IMR-90 (cell line): ENCODE measurements around the gene AMIGO2. TPM values are rescaled to one million over a fixed set of nuclear protein-coding genes. Genes with fewer than 3 reads are reported as not detected.

Experiments
- ATAC-seq: fragments of 200-7000 bp; cut with Tn5 transposase; 2 replicates; pipeline ENCODE4 v1.9.1; 2020; ENCODE audit warnings: low read depth, mild to moderate bottlenecking, moderate library complexity
- BruUV-seq: library from RNA; stranded (reverse); fragments of 400-500 nt; replicated peaks from 2 replicates; lab custom pipeline; 2021; lab: Mats Ljungman, UMichigan
- CTCF ChIA-PET: fragments of 300-600 bp; formaldehyde crosslinking; extraction: SDS; loops from one replicate; lab custom pipeline; 2021; ENCODE audit warnings: antibody characterized with exemption; lab: Yijun Ruan, JAX
- POLR2A ChIA-PET: fragments of 300-600 bp; sonication (Branson Sonifier 250); formaldehyde crosslinking; loops from one replicate; lab custom pipeline; 2022; ENCODE audit warnings: antibody characterized with exemption; ENCODE audit not compliant: unreplicated experiment; lab: Charles Lee
- DNase-seq: peaks from one replicate; pipeline ENCODE4 v3.0.0; 2013
- H2AFZ ChIP-seq: replicated peaks from 2 replicates; pipeline ENCODE3; 2013; ENCODE audit warnings: low read length, mild to moderate bottlenecking; ENCODE audit not compliant: poor library complexity
- H2AK5ac ChIP-seq: 2 replicates; pipeline ENCODE4 v1.6.1; 2013; ENCODE audit warnings: low read depth, low read length, inconsistent platforms
- H2AK9ac ChIP-seq: replicated peaks from 2 replicates; pipeline ENCODE3; 2013; ENCODE audit warnings: mild to moderate bottlenecking, low read depth, low read length, moderate library complexity; ENCODE audit not compliant: poor library complexity
- H2BK120ac ChIP-seq: 2 replicates; pipeline ENCODE4 v1.6.1; 2013; ENCODE audit warnings: low read depth, low read length, inconsistent platforms
- H2BK15ac ChIP-seq: 3 replicates; pipeline ENCODE4 v1.6.1; 2013; ENCODE audit warnings: low read depth, low read length, inconsistent platforms
- H2BK20ac ChIP-seq: 2 replicates; pipeline ENCODE4 v1.6.1; 2013; ENCODE audit warnings: low read depth, mild to moderate bottlenecking, inconsistent platforms, low read length, moderate library complexity
- H2BK5ac ChIP-seq: 2 replicates; pipeline ENCODE4 v1.6.1; 2013; ENCODE audit warnings: mild to moderate bottlenecking, low read depth, low read length, inconsistent platforms; ENCODE audit not compliant: poor library complexity, severe bottlenecking
- H3K14ac ChIP-seq: replicated peaks from 2 replicates; pipeline ENCODE4 v1.6.1; 2013; ENCODE audit warnings: low read depth, low read length, inconsistent platforms
- H3K18ac ChIP-seq: 2 replicates; pipeline ENCODE4 v1.6.1; 2013; ENCODE audit warnings: low read depth, low read length, control low read depth
- H3K23ac ChIP-seq: 2 replicates; pipeline ENCODE4 v1.6.1; 2013; ENCODE audit warnings: low read depth, low read length, inconsistent platforms
- H3K27ac ChIP-seq: 2 replicates; pipeline ENCODE4 v1.5.1; 2013; ENCODE audit warnings: mild to moderate bottlenecking, control low read depth, low read length; ENCODE audit not compliant: insufficient read depth
- H3K27me3 ChIP-seq: 2 replicates; pipeline ENCODE4 v1.6.1; 2013; ENCODE audit warnings: low read length; ENCODE audit not compliant: control insufficient read depth, insufficient read depth
- H3K36me3 ChIP-seq: 2 replicates; pipeline ENCODE4 v1.6.1; 2013; ENCODE audit warnings: low read length, mixed read lengths; ENCODE audit not compliant: control insufficient read depth, insufficient read depth
- H3K4ac ChIP-seq: 2 replicates; pipeline ENCODE4 v1.6.1; 2013; ENCODE audit warnings: low read depth, low read length, inconsistent platforms
- H3K4me1 ChIP-seq: 2 replicates; pipeline ENCODE4 v1.6.1; 2013; ENCODE audit warnings: low read length, mixed read lengths; ENCODE audit not compliant: control insufficient read depth, insufficient read depth
- H3K4me2 ChIP-seq: 2 replicates; pipeline ENCODE4 v1.6.1; 2013; ENCODE audit warnings: low read depth, mild to moderate bottlenecking, control low read depth, low read length, moderate library complexity
- H3K4me3 ChIP-seq: 2 replicates; pipeline ENCODE4 v1.5.1; 2013; ENCODE audit warnings: low read depth, mild to moderate bottlenecking, control low read depth, low read length, moderate library complexity; ENCODE audit not compliant: insufficient read depth
- H3K56ac ChIP-seq: 2 replicates; pipeline ENCODE4 v1.6.1; 2013; ENCODE audit warnings: low read length, inconsistent platforms; ENCODE audit not compliant: insufficient read depth; ENCODE audit errors: extremely low read depth
- H3K79me1 ChIP-seq, 2 experiments: 2 replicates each; pipeline ENCODE4 v1.6.1; 2013; ENCODE audit warnings: low read length in 2 of 2, inconsistent platforms in 1 of 2, low read depth in 1 of 2
- H3K9ac ChIP-seq: 2 replicates; pipeline ENCODE4 v1.6.1; 2013; ENCODE audit warnings: low read depth, low read length, control low read depth
- H3K9me1 ChIP-seq: 2 replicates; pipeline ENCODE4 v1.6.1; 2013; ENCODE audit warnings: low read length, inconsistent platforms; ENCODE audit not compliant: insufficient read depth
- H3K9me3 ChIP-seq: 2 replicates; pipeline ENCODE4 v1.6.1; 2013; ENCODE audit warnings: low read length; ENCODE audit not compliant: control insufficient read depth, insufficient read depth
- H4K20me1 ChIP-seq: 2 replicates; pipeline ENCODE4 v1.6.1; 2013; ENCODE audit warnings: low read length, inconsistent platforms; ENCODE audit not compliant: insufficient read depth
- H4K5ac ChIP-seq: 2 replicates; pipeline ENCODE4 v1.6.1; 2013; ENCODE audit warnings: mild to moderate bottlenecking, low read depth, low read length, control low read depth
- H4K8ac ChIP-seq, 2 experiments: 2 replicates each; pipeline ENCODE4 v1.6.1; 2013; ENCODE audit warnings: low read depth in 2 of 2, low read length in 2 of 2, control low read depth in 1 of 2, inconsistent platforms in 1 of 2
- H4K91ac ChIP-seq: 2 replicates; pipeline ENCODE4 v1.6.1; 2013; ENCODE audit warnings: low read depth, low read length, inconsistent platforms; ENCODE audit not compliant: insufficient read depth
- BHLHE40 ChIP-seq: fragments of 150-350 bp; IDR thresholded peaks from 2 replicates; pipeline ENCODE4 v1.6.1; 2016; ENCODE audit warnings: mild to moderate bottlenecking, low read depth, low read length
- CEBPB ChIP-seq: IDR thresholded peaks from 2 replicates; pipeline ENCODE4 v1.6.1; 2012; ENCODE audit warnings: low read depth, low read length, improper control_type of control experiment
- MAZ ChIP-seq: IDR thresholded peaks from 2 replicates; pipeline ENCODE4 v1.6.1; 2012; ENCODE audit warnings: low read depth, mild to moderate bottlenecking, low read length, improper control_type of control experiment, moderate library complexity, borderline replicate concordance
- MXI1 ChIP-seq: IDR thresholded peaks from 2 replicates; pipeline ENCODE4 v1.6.1; 2012; ENCODE audit warnings: low read depth, mild to moderate bottlenecking, low read length, moderate library complexity, borderline replicate concordance
- NFE2L2 ChIP-seq: fragments of 150-350 bp; IDR thresholded peaks from 2 replicates; pipeline ENCODE4 v1.6.1; 2016; ENCODE audit warnings: low read depth, mild to moderate bottlenecking, low read length
- POLR2A ChIP-seq: IDR thresholded peaks from 2 replicates; pipeline ENCODE4 v1.6.1; 2012; ENCODE audit warnings: mild to moderate bottlenecking, low read depth, low read length
- RAD21 ChIP-seq: IDR thresholded peaks from 2 replicates; pipeline ENCODE4 v1.6.1; 2012; ENCODE audit warnings: low read length, improper control_type of control experiment
- RCOR1 ChIP-seq: IDR thresholded peaks from 2 replicates; pipeline ENCODE4 v1.6.1; 2012; ENCODE audit warnings: mild to moderate bottlenecking, low read length, improper control_type of control experiment; ENCODE audit not compliant: insufficient replicate concordance
- RFX5 ChIP-seq: IDR thresholded peaks from 2 replicates; pipeline ENCODE4 v1.8.0; 2012; ENCODE audit warnings: low read depth, mild to moderate bottlenecking, low read length, moderate library complexity
- WGBS, 2 experiments: methylation state at CpG; one replicate each; pipeline versions ENCODE4 v1.1.5 to v1.1.7; 2013; ENCODE audit warnings: missing lambda C conversion rate in 2 of 2; ENCODE audit not compliant: insufficient read length in 1 of 2; ENCODE audit errors: extremely low coverage in 2 of 2; 5-methylcytosine and 5-hydroxymethylcytosine counted together
- dilution Hi-C: fragments of 300-500 bp; cut with HindIII; formaldehyde crosslinking; loops from one replicate; pipeline ENCODE4 v1.14.3; 2018; ENCODE audit warnings: low sequenced_read_pairs; ENCODE audit not compliant: unreplicated experiment
- in situ Hi-C: fragments of 300-500 bp; cut with MboI; formaldehyde crosslinking; loops from 3 replicates; pipeline ENCODE4 v1.14.3; 2019; ENCODE audit warnings: low sequenced_read_pairs, inconsistent platforms, mixed read lengths
- intact Hi-C: fragments of 100-400 bp; cut with micrococcal nuclease; formaldehyde crosslinking; loops from 2 replicates; pipeline ENCODE4 v1.10.0; 2022
- polyA plus RNA-seq, 3 experiments: library from polyadenylated mRNA; depleted of rRNA; stranded (reverse); fragments of >200 nt; gene quantifications; 2 replicates each; pipeline ENCODE4 v1.2.3, GENCODE V29; 2012; ENCODE audit warnings: low replicate concordance in 1 of 3
- total RNA-seq: library from RNA; depleted of rRNA; stranded (reverse); fragments of >200 nt; gene quantifications from 2 replicates; pipeline ENCODE4 v1.2.3, GENCODE V29; 2012

The AMIGO2 gene
- total and polyA plus RNA-seq, 2 of the 4 experiments (the other 2 are of a cell fraction) = 20.1 to 32.6 TPM

DNA sequence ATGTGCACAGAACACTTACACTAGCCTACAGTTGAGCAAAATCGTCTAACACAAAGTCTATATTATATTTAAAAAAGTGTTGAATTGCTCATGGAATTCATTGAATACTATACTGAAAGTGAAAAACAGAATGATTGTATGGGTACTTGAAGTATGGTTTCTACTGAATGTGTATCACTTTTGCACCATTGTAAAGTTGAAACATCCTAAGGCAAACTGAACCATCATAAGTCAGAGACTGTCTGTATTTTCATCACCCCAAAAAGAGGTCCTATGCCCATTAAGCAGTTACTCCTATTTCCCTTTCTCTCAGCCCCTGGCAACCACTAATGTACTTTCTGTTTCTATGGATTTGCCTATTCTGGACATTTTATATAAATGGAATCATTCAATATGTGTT lies 4.4 kb upstream of the AMIGO2 start:
- Histone ChIP-seq H3K4me3 (no peak overlapping the region), H2BK5ac (peak overlapping the region; percentile 32), H3K14ac (0 out of 2 replicates have a peak overlapping the region, but pooled peaks have one; percentile 38), H3K18ac (no peak overlapping the region), H3K23ac (peak overlapping the region; percentile 76; the same call in 1 of the 2 replicates), H3K4ac (no peak overlapping the region), H3K4me2 (peak overlapping the region; percentile 37; the same call in 1 of the 2 replicates), H3K56ac (no peak overlapping the region), H4K20me1 (no peaks in the 10 kb centered on the region), H4K8ac (no peak overlapping the region), H2BK20ac (peak overlapping the region; percentile 64; the same call in 1 of the 2 replicates), H3K4me1 (peaks cover 14% of the 10 kb centered on the region), H3K9me3 (no peaks in the 10 kb centered on the region), H3K9me1 (peaks cover 7% of the 10 kb centered on the region), H2AK5ac (no peak overlapping the region), H3K27ac (no peak overlapping the region), H2BK120ac (peak overlapping the region; percentile 84), H2BK15ac (0 out of 3 replicates have a peak overlapping the region, but pooled peaks have one; percentile 65), H3K9ac (no peak overlapping the region), H4K91ac (no peak overlapping the region), H2AFZ (no peak overlapping the region), H3K79me1 (peaks cover 2 to 59% of the 10 kb centered on the region in 2 experiments; a peak in 2 of 4 replicates), H3K27me3 (no peaks in the 10 kb centered on the region), H4K5ac (no peak overlapping the region), H3K36me3 (no peaks in the 10 kb centered on the region), H2AK9ac (no peak overlapping the region)
- intact Hi-C loops (loop anchor here (5.0 kb wide), 1 partner anchor 313 kb away; no protein-coding TSS in a partner anchor), in situ Hi-C loops (no loop called here), dilution Hi-C loops (no loop called here)
- TF ChIP-seq RFX5 (no peak), BHLHE40 (no peak), RCOR1 (no peak), MXI1 (no peak), CEBPB (no peak), MAZ (no peak), NFE2L2 (no peak), POLR2A (no peak), RAD21 (no peak)
- WGBS, 2 experiments = no CpG with 5 or more reads among the region's 1 CpG
- BruUV-seq = no TSS peak
- POLR2A ChIA-PET = no interaction called here
- ATAC-seq (no peak), DNase-seq (no peak)
- CTCF ChIA-PET = no interaction called here
